CD4-positive, alpha-beta T cell treated with Interleukin-4 for 1 hour (primary cell): ENCODE results near the gene FLCN.
A peak's percentile ranks its signal among the peaks of the same experiment; 100 is the strongest.
"Not testable (repeated sequence)": the region's sequence is repeated elsewhere in the genome, so short reads cannot be mapped to it uniquely, and the experiment has no call there.

Source experiments
- DNase-seq, 2 donors: peaks; one replicate each; pipeline ENCODE4 v3.0.0-alpha.2; 2020 to 2022

Gene FLCN

GRCh38 chr17:17237026-17237799, at the start of gene FLCN:
FLCN (minus strand) TSS chr17:17237168; CDS start chr17:17228137, 9,031 bp downstream.
- DNase-seq = peak; percentile 89 to 90

DNA sequence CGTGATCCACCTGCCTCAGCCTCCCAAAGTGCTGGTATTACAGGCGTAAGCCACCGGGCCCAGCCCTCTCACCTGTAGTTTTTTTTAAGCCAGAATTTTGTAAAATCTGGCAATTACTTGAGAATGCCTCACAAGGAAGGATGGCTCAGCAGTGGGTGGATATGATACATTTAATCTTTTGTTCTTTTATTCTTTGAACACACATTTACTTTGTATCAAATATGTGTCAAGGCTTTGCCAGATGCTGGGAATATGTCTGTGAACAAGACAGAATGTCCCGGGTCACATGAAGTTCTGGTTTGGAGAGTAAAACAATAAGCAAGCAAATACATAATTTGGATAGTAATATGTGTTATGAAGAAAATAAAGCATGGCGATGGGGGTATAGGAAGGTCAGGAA, 49.0 kb upstream of the FLCN start:
- DNase-seq = no peak

DNA sequence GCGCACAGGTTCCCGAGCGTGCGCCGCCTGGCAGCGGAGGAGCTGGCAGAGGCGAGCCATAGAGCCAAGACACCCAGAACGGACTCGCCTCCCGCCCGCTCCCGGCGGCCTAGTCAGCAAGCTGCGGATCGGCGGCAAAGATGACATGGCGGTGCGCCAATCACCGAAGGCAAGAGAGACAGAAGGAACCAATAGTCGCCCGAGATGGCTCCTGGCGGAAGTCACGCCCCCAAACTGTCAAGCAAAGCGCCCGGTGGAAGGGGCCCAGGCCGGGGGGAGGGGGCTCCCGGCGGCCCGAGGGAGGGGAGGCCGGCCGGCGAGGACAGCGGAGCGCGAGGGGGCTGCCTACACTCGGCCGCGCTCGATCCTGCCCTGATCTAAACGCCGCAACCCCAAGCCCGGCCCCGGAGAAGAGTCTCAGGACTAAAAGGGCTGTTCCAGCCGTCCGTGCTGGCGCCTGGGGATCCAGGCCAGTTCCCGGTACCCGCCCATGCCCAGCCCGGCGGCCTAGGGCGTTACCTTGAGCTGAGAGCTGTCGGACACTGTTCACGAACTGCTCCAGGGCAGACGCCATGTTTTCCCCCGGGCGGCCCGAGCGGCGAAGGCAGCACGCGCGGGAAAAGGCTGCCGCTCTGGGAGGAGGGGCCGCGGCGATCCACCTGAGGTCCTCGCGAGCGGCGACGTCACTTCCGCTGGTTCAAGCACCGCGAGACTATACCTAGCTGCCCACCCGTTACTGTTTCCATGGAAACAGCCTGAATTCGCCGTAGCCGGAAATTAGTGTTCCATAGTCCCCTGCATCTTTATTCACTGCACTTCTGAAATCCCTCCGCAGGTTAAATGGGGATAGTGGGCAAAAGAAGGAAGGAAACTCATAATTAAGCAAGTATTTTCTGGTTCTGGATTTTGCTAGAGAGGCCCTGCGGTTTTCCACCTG, 43.9 kb upstream of the FLCN start, which contains the start of gene COPS3:
TSS of gene COPS3 (minus strand) at position 634 of the 937 bp plus-strand sequence. CDS start at position 574, 60 bp downstream.
- peak; percentile 97 for DNase-seq

DNA sequence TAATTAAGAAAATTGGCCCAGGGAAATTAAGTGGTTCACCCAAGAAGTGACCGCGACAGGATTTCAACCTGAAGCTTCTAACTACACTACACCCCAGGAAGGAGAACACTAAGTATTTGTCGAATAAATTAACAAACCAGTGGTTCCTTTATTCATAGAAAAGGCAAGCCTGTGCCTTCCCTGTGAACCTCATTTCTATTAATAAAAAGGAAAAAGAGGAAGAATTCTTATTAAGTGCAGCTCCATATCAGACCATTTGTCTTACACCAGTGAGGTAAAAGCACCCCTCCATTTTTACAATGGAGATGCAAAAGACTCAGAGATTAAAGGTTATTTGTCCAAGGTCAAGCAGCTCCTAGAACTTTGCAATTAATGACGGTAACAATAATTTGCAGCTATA, 42.3 kb upstream of the FLCN start:
- no peak for DNase-seq

DNA sequence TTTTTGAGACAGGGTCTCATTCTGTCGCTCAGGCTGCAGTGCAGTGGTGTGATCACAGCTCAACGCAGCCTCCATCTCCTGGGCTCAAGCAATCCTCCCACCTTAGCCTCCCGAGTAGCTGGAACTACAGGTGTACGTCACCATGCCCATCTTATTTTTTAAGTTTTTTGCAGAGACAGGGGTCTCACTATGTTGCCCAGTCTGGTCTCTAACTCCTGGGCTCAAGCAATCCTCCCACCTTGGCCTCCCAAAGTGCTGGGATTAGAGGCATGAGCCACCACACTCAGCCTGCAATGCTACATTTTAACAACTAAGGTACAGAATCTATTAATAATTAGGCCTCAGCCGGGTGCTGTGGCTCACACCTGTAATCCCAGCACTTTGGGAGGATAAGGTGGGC, 40.5 kb upstream of the FLCN start:
- DNase-seq = not testable (repeated sequence)

DNA sequence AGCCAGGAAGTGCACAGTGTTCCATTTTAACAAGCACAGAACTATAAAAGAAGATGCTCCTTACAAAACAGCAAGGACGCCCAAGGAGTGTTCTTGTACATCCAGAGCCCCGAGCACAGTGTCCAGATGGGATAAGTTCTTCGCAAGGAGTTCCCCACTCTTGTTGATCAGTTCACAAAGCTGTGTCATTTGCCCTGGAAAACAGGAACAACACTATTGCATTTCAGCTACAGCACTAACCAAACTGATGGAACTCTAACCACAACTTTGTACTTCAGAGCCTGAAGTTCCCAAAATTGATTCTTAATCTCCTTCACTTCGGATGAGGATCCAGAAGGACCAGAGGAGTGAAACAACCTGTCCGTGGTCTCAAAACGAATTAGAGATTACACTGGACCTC, 39.0 kb upstream of the FLCN start:
- DNase-seq = no peak

DNA sequence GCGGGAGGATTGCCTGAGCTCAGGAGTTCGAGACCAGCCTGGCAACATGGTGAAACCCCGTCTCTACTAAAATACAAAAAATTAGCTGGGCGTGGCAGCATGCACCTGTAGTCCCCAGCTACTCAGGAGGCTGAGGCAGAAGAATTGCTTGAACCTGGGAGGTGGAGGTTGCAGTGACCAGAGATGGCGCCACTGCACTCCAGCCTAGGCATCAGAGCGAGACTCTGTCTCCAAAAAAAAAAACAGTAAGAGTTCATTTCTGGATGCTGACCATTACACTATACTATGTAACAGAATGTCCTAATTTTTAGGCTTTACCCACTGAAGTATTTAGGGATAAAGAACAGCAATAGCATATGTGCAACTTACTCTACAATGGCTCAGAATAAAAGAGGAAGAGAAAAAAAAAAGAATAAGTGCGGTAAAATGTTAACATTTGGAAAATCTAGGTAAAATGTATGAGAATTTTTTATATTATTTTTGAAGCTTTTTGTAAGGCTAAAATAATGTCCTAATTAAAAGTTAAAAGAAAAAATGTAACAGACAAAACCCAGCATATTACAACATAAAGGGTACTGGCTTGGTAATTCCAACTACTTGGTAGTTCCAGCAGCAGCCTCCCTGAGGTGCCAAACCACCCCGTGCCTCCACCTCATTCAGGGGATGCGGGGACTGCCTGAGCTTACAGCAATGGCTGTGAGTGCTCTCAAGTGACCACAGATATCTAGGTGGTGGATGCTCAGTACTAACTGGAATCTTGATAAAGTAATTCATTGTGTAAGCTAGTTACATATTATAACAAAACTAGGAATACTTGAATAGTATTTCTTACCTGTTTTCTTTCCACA, 33.2 kb upstream of the FLCN start:
- peak; percentile 24 to 31 for DNase-seq

DNA sequence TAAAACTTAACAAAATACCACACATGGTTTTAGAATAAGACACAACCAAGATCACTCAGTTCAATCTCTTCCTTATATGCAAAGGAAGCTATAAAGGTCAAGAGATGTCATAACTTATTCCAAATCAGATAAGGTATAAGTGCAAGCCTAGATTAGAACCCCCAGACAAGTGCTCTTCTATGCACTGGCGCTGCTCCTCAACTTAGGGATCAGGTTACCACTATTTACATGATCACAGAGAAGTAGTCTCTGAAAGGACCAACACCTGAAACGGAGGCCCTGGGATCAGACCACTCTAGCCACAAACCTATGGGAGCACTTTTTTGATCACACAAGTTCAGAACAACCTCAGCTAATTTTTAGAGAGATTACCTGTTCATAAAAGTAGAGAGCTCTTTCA, 27.5 kb upstream of the FLCN start:
- DNase-seq = no peak

- DNase-seq = no peak
These were observed 22.0 kb upstream of the FLCN start for GRCh38 chr17:17258998-17259397.

DNA sequence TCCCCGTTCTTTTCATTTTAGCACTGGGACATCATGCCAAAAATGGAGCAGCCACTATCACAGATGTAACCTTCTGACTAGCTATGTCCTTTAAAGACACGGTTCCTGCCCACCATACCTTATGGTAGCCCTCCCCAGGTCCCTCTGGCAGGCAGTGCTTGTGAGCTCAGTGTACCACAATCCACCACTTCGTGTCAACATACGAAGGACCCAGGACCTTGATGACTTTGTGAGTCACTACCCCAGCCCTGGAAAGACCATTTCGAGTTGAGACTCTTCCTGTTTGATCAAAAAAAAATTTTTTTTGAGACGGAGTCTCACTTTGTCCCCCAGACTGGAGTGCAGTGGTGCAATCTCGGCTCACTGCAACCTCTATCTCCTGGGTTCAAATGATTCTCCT, 21.0 kb upstream of the FLCN start:
- DNase-seq = no peak

DNA sequence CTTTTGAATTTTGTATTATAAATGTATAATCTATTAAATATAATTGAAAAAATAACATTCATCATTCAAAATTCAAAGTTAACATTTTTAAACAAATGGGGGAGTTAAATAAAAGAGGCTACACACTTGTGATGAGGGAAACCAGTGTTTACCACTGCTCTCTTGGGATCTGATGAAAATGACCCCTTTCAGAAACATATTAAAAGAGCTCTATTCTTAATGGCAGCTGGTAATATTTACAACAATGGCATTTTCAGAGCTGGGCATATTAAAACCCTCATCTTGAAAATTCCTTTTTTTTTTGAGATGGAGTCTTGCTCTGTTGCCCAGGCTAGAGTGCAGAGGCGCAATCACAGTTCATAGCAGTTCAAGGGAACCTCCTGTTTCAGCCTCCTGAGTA, 19.3 kb upstream of the FLCN start:
- no peak for DNase-seq

DNA sequence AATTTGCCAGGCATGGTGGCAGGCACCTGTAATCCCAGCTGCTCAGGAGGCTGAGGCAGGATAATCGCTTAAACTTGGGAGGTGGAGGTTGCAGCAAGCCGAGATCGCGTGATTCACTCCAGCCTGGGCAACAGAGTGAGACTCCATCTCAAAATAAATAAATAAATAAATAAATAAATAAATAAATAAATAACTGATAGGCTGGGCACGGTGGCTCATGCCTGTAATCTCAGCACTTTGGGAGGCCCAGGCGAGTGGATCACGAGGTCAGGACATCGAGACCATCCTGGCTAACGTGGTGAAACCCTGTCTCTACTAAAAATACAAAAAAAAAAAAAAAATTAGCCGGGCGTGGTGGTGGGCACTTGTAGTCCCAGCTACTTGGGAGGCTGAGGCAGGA, 18.7 kb upstream of the FLCN start:
- not testable (repeated sequence) for DNase-seq

GRCh38 chr17:17254036-17254435, 17.1 kb upstream of the FLCN start:
- no peak for DNase-seq

DNA sequence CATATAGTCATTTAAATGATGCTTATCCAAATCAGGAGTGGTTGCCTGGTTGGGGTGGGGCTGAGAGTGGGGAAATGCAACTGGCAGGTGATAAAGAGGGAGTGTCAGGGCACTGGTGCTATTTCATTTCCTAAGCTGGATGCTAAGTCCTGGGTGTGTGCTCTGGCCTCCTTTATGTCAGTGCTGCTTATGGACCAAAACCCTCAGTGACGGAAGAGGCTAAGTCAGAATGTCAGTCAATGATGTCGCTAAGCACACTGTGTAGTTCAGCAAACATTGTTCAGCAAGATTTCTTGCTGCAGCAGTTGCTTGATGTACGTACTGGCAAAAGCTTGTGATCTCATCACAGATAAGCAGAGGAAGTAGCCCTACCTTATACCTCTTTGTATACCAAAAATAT, 16.4 kb upstream of the FLCN start:
- DNase-seq = no peak

DNA sequence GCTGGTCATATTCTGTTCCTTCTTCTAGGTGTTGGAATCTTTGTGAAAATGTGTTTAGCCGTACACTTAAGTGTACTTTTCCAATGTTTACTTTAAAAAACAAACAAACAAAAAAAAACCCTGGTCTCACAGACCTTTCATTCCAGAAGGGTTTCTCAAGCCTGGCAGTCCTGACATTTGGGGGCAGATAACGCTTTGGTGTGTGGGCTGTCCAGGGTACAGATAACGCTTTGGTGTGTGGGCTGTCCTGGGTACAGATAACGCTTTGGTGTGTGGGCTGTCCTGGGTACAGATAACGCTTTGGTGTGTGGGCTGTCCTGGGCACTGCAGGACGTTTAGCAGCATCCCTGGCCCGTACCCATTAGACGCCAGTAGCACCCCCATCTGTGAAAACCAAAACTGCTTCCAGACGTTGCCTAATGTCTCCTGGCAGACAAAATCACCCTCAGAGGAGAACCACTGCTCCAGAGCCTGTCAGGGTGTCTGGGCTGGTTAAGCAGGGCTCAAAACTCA, 15.2 kb upstream of the FLCN start:
- DNase-seq = no peak

DNA sequence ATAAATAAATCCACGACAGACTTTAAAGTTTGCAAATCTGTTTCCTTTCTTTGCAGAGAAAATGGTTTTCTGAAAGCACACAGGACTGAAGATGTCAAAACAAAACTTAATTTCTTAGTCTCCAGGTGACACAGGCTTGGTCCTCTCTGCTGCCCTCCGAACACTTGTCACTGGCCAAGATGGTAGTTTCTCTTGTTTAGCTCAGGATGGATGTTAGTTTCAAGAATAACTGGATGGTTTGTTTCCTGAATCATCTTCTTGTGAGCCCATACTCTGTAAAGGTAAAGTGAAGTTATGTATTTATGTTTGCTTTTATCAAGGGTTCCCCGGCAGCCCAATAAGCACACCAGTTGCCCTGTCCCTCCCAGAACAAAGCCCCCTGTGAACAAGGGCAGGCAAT, 9.9 kb upstream of the FLCN start:
- no peak for DNase-seq

- DNase-seq = no peak
These were observed 6.2 kb upstream of the FLCN start for GRCh38 chr17:17243163-17243562.

- no peak for DNase-seq
These were observed 5.3 kb upstream of the FLCN start for GRCh38 chr17:17242246-17242645.

DNA sequence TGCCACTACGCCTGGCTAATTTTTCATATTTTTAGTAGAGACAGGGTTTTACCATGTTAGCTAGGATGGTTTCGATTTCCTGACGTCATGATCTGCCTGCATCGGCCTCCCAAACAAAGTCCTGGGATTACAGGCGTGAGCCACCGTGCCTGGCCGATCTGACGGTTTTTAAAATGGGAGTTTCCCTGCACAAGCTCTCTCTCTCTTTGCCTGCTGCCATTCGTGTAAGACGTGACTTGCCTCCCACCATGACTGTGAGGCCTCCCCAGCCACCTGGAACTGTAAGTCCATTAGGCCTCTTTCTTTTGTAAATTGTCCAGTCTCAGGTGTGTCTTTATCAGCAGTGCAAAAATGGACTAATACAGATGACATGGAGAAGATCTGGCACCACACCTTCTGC, 4.7 kb upstream of the FLCN start:
- DNase-seq = no peak

- DNase-seq = no peak
These were observed 2.9 kb upstream of the FLCN start for GRCh38 chr17:17239832-17240231.

DNA sequence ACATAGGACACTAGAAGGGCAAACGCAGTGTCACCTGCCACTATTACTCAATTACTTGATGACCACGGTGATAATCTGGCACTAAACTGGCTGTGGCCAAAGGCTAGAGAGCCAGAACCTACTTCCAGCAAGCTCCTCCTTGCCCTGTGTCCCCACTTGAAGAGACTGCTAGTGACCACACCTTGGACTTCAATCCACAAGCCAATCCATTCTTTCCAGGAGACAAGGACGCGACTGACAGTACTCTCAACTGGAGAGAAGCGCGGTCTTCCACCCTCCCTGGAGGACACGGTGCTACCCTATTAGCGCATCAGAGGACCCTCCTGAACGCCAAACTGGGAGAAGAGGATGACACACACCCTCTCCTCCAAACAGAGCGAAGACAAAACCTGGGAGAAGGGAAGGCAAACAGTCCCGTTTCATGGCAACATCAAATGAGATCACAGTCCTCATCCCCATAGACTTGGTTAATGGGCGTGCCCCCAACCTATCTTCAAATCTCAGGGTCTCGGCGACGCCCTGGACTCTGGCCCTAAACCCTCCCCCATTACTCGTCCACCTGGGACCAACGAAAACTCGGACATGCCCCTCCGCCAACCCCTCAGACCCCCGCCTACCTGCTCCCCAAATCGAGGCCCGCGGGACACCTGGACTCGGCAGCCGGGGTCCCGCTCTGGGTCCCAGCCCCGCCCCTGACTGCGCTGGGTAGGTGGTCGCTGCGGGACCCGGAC, 508 bp downstream of the FLCN start:
- no peak for DNase-seq
